Activated naive CD8-positive, alpha-beta T cell treated with anti-CD3 and anti-CD28 coated beads, Interleukin-2, amount 10 ng/mL, durations not matched to agents 7 days and 5 days (primary cell): ENCODE measurements around the gene PNISR. TPM values are rescaled to one million over a fixed set of nuclear protein-coding genes. Genes with fewer than 3 reads are reported as not detected.

Experiments used
- ATAC-seq: fragments of 150-1000 bp; cut with Tn5 transposase; one replicate; pipeline ENCODE4 v1.10.0; 2021; ENCODE audit warnings: low read depth, moderate library complexity
- POLR2A ChIA-PET: fragments of 350-600 bp; sonication (Branson Sonifier 250); formaldehyde crosslinking; loops from one replicate; lab custom pipeline; 2021; ENCODE audit warnings: antibody characterized with exemption; lab: Charles Lee
- DNase-seq: peaks from one replicate; pipeline ENCODE4 v3.0.0; 2021
- H3K27ac Mint-ChIP-seq: one replicate; pipeline ENCODE4 v1.8.0; 2022; ENCODE audit warnings: mild to moderate bottlenecking, mixed read lengths
- H3K27me3 Mint-ChIP-seq: one replicate; pipeline ENCODE4 v1.8.0; 2022; ENCODE audit warnings: mild to moderate bottlenecking, moderate library complexity, mixed read lengths
- H3K36me3 Mint-ChIP-seq: one replicate; pipeline ENCODE4 v1.8.0; 2021; ENCODE audit warnings: mild to moderate bottlenecking, mixed read lengths
- H3K4me1 Mint-ChIP-seq: one replicate; pipeline ENCODE4 v1.8.0; 2021; ENCODE audit warnings: mixed read lengths
- H3K4me3 Mint-ChIP-seq: one replicate; pipeline ENCODE4 v1.8.0; 2022; ENCODE audit warnings: mild to moderate bottlenecking, moderate library complexity, mixed read lengths
- H3K9me3 Mint-ChIP-seq: one replicate; pipeline ENCODE4 v1.8.0; 2021; ENCODE audit warnings: mixed read lengths
- total RNA-seq, 2 experiments: library from RNA; stranded (reverse); gene quantifications; one replicate each; pipeline ENCODE4 v1.2.3, GENCODE V29; 2021

Gene PNISR
- total RNA-seq, 2 experiments from 2014 or later: 207 to 208 TPM

DNA sequence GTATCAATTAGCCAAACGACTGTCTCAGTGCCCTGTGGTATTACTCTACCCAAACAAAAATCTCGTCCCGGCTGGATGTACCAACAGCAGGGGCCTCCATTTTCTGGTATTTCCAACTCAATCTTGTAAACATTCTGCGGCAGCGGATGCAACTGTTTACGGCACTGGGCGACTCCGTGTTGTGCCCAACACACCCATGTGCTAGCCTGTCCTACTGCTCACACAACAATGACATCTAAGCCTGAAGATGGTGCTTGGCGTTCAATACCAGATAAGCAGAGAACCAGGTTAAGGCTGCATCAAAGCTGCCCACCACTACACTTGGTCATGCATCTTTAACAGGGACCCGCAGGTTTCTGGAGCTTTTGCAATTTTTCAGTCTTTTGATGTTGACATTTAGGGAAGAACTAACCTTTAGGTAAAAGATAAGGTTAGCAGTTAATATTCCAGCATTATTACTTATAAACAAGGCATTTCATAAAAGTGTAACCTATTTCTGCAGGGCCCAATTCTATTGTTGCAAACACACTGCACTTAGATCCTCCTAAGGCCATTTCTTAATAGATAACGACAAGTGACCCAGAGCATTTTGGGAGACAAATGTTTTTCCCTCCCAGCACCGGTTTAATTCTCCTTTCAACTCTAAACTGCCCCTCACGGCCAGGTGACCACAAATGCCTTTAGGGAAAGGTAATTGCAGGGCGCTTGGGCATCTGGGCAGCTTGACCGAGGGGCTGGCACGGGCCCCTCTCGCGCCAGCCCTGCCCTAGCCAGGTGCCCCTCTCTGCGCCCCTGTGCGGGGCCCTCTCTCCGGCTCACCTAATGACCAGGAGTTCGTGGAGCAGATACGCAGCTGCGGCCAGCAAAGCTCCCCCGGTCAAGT, 76.6 kb downstream of the PNISR start:
- peak overlapping the region; percentile 13 for H3K4me3 Mint-ChIP-seq
- peaks cover 73% of the 10 kb centered on the region for H3K27me3 Mint-ChIP-seq
- H3K27ac Mint-ChIP-seq: no peak overlapping the region
- no peaks in the 10 kb centered on the region for H3K9me3 Mint-ChIP-seq
- POLR2A ChIA-PET: interaction anchor here (0.6 kb wide), 1 partner anchor 45 kb away, joined by 3 read pairs; the partner anchor contains the start of gene COQ3
- no peaks in the 10 kb centered on the region for H3K36me3 Mint-ChIP-seq
- H3K4me1 Mint-ChIP-seq: peaks cover 2% of the 10 kb centered on the region
- ATAC-seq: no peak
- DNase-seq: no peak

Other genes with a start within 250 kb of the PNISR start
- not detected for gene FAXC, start 75.6 kb downstream of the PNISR start, total RNA-seq
- gene COQ3, start 31.1 kb downstream of the PNISR start, total RNA-seq: 10 to 100 TPM in 1 of 2 experiments, 1 to 10 TPM in 1; 7.9 to 10.1 TPM
- 10 to 100 TPM; 10.1 to 11.2 TPM for gene USP45, start 90.1 kb upstream of the PNISR start, total RNA-seq
- 10 to 100 TPM; 43.5 to 46.4 TPM for gene CCNC, start 143.4 kb upstream of the PNISR start, total RNA-seq
- gene PRDM13, start 181.5 kb upstream of the PNISR start, total RNA-seq: not detected